HepG2 (cell line): ENCODE measurements around the gene TMEM165. TPM values are rescaled to one million over a fixed set of nuclear protein-coding genes. Genes with fewer than 3 reads are reported as not detected.
A peak's percentile ranks its signal among the peaks of the same experiment; 100 is the strongest.

Experiments
- DNMT1 ChIP-seq: sonication (generic); formaldehyde crosslinking; IDR thresholded peaks from 2 replicates; pipeline ENCODE4 v1.5.1; 2020; ENCODE audit warnings: mild to moderate bottlenecking, missing genetic modification reagents
- HNF4G ChIP-seq, 2 experiments: sonication (generic) in 1 of 2; formaldehyde crosslinking in 1 of 2; IDR thresholded peaks; 2 replicates each; pipeline versions ENCODE4 v1.4.0 to v1.6.1; 2011 to 2020; ENCODE audit warnings: borderline replicate concordance in 2 of 2, low read depth in 2 of 2, mild to moderate bottlenecking in 2 of 2, low read length in 1 of 2, missing genetic modification reagents in 1 of 2, moderate library complexity in 1 of 2
- HOXD1 ChIP-seq: sonication (generic); formaldehyde crosslinking; IDR thresholded peaks from 2 replicates; pipeline ENCODE4 v1.5.0; 2020; ENCODE audit warnings: missing genetic modification reagents
- NR2F2 ChIP-seq: IDR thresholded peaks from 2 replicates; pipeline ENCODE4 v1.6.1; 2012; ENCODE audit warnings: low read depth, inconsistent platforms, borderline replicate concordance
- PHF5A ChIP-seq: IDR thresholded peaks from one replicate; pipeline ENCODE4 v1.6.1; 2018; ENCODE audit warnings: low read depth, missing genetic modification reagents; ENCODE audit not compliant: unreplicated experiment
- REPIN1 ChIP-seq: sonication (generic); formaldehyde crosslinking; IDR thresholded peaks from 2 replicates; pipeline ENCODE4 v1.8.0; 2022; ENCODE audit warnings: missing genetic modification reagents, low read depth, mild to moderate bottlenecking, borderline replicate concordance
- RFXANK ChIP-seq: IDR thresholded peaks from 2 replicates; pipeline ENCODE4 v1.6.1; 2016
- SP1 ChIP-seq, 2 experiments: fragments of 450-650 bp in 1 of 2; sonication (generic) in 1 of 2; formaldehyde crosslinking in 1 of 2; IDR thresholded peaks; 2 replicates each; pipeline versions ENCODE4 v1.4.0 to v1.6.1; 2016 to 2020; ENCODE audit warnings: missing genetic modification reagents in 1 of 2
- ZC3H4 ChIP-seq: sonication (generic); formaldehyde crosslinking; IDR thresholded peaks from 2 replicates; pipeline ENCODE4 v1.4.0; 2020; ENCODE audit warnings: missing genetic modification reagents, borderline replicate concordance
- ZMYM3 ChIP-seq: sonication (generic); formaldehyde crosslinking; IDR thresholded peaks from 2 replicates; pipeline ENCODE4 v1.5.1; 2020; ENCODE audit warnings: mild to moderate bottlenecking, missing genetic modification reagents
- ZNF251 ChIP-seq: sonication (generic); formaldehyde crosslinking; IDR thresholded peaks from 2 replicates; pipeline ENCODE4 v1.9.0; 2021; ENCODE audit warnings: mild to moderate bottlenecking, missing genetic modification reagents
- ZNF451 ChIP-seq: sonication (generic); formaldehyde crosslinking; IDR thresholded peaks from 2 replicates; pipeline ENCODE4 v1.5.0; 2020; ENCODE audit warnings: mild to moderate bottlenecking, missing genetic modification reagents
- ZNF614 ChIP-seq: IDR thresholded peaks from 2 replicates; pipeline ENCODE4 v1.6.1; 2018; ENCODE audit warnings: missing biosample characterization, missing genetic modification reagents, inconsistent platforms, borderline replicate concordance
- ZNF772 ChIP-seq: sonication (generic); formaldehyde crosslinking; IDR thresholded peaks from 2 replicates; pipeline ENCODE4 v1.5.0; 2020; ENCODE audit warnings: mild to moderate bottlenecking, missing genetic modification reagents
- polyA plus RNA-seq, 8 experiments: library from polyadenylated mRNA; depleted of rRNA in 3 of 8; stranded (reverse) in 7 of 8; unstranded in 1 of 8; fragments of >200 nt; fragmentation: Illumina TruSeq in 4 of 8; extraction: Trizol in 4 of 8; gene quantifications; 2 replicates each; pipeline versions ENCODE4 v1.2.1 to v1.2.3, GENCODE V29; 2011 to 2016; ENCODE audit warnings: low read depth in 4 of 8, missing spikeins in 1 of 8, mixed read lengths in 1 of 8; ENCODE audit not compliant: insufficient read depth in 1 of 8
- total RNA-seq, 5 experiments: library from RNA; depleted of rRNA; stranded (reverse); fragments of >200 nt; fragmentation: Illumina TruSeq; extraction: Trizol; gene quantifications; 2 replicates each; pipeline ENCODE4 v1.2.3, GENCODE V29; 2016; ENCODE audit warnings: low read depth in 1 of 5
- TF ChIP-seq, protein P1 (sequence below), 2 experiments: IDR thresholded peaks; 2 replicates each; pipeline ENCODE4 v1.6.1; 2011 to 2012; ENCODE audit warnings: low read length in 2 of 2, borderline replicate concordance in 1 of 2, low read depth in 1 of 2, mild to moderate bottlenecking in 1 of 2, moderate library complexity in 1 of 2
- TF ChIP-seq, protein P2 (sequence below): sonication (generic); formaldehyde crosslinking; IDR thresholded peaks from 2 replicates; pipeline ENCODE4 v1.5.0; 2020; ENCODE audit warnings: missing genetic modification reagents
- TF ChIP-seq, protein P3 (sequence below): sonication (generic); formaldehyde crosslinking; IDR thresholded peaks from 2 replicates; pipeline ENCODE4 v1.4.0; 2020; ENCODE audit warnings: missing genetic modification reagents

TMEM165 gene
- total and polyA plus RNA-seq, 2 of the 13 experiments (the other 11 are each of a cell fraction or from before 2014, with no cell fraction given), result 54.6 to 103 TPM

DNA sequence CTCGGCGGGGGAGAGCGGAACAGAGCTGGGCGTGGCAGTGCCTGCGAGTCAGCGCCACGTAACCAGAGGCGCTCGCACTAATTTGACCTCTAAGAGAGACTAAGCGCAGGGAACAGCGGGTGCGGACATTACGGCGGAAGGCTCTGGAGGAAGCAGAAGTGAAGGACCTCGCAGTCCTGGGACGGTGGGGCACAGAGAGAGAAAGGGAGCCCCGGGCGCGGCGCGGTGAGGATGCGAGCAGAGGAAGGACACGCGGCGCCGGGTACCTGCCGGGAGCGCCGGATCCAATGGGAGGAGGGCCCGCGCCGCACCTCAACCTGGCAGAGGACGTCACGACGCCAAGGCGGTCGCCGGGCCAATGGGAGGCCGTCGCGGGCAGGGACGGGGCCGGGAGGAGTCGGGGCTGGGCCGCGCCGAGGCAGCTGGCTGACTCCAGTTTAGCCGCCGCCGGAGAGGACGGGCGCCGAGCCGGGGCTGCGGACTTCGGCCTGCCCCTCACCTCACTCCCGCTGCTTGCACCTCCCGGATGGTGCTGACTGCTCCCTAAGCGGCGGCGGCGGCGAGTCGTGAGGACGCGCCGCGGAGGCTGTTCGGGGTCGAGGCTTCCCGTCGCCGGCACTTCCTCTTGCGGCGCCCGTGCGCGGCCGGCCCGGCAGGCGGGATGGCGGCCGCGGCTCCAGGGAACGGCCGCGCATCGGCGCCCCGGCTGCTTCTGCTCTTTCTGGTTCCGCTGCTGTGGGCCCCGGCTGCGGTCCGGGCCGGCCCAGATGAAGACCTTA lies at the start of gene TMEM165 (continued):
- TF ChIP-seq, protein P1, sequence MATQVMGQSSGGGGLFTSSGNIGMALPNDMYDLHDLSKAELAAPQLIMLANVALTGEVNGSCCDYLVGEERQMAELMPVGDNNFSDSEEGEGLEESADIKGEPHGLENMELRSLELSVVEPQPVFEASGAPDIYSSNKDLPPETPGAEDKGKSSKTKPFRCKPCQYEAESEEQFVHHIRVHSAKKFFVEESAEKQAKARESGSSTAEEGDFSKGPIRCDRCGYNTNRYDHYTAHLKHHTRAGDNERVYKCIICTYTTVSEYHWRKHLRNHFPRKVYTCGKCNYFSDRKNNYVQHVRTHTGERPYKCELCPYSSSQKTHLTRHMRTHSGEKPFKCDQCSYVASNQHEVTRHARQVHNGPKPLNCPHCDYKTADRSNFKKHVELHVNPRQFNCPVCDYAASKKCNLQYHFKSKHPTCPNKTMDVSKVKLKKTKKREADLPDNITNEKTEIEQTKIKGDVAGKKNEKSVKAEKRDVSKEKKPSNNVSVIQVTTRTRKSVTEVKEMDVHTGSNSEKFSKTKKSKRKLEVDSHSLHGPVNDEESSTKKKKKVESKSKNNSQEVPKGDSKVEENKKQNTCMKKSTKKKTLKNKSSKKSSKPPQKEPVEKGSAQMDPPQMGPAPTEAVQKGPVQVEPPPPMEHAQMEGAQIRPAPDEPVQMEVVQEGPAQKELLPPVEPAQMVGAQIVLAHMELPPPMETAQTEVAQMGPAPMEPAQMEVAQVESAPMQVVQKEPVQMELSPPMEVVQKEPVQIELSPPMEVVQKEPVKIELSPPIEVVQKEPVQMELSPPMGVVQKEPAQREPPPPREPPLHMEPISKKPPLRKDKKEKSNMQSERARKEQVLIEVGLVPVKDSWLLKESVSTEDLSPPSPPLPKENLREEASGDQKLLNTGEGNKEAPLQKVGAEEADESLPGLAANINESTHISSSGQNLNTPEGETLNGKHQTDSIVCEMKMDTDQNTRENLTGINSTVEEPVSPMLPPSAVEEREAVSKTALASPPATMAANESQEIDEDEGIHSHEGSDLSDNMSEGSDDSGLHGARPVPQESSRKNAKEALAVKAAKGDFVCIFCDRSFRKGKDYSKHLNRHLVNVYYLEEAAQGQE (IDR thresholded peaks at IDR 0.05; ENCODE audit: borderline replicate concordance in 1 of 2, low read depth in 1 of 2, low read length in 2 of 2), result peak in 1 of 2 experiments; percentile 60; a peak in 1 of 4 replicates
- TF ChIP-seq RFXANK (CRISPR knock-in tag) (no peak), ZNF614 (CRISPR knock-in tag) (no peak; the same call in 1 of the 2 replicates), HOXD1 (peak; percentile 27; the same call in 1 of the 2 replicates), ZMYM3 (no peak), ZNF251 (no peak), SP1 (IDR thresholded peaks at IDR 0.05) (no peak), SP1 (CRISPR knock-in tag; IDR thresholded peaks at IDR 0.05) (no peak; the same call in 1 of the 2 replicates), REPIN1 (CRISPR knock-in tag) (peak; percentile 59; the same call in 1 of the 2 replicates), ZNF451 (CRISPR knock-in tag) (0 out of 2 replicates have a peak, but pooled peaks have one; percentile 62), NR2F2 (no peak), HNF4G (IDR thresholded peaks at IDR 0.05; ENCODE audit: borderline replicate concordance, low read depth, low read length) (no peak), HNF4G (CRISPR knock-in tag; IDR thresholded peaks at IDR 0.05; ENCODE audit: borderline replicate concordance, low read depth) (no peak; the same call in 1 of the 2 replicates), ZC3H4 (CRISPR knock-in tag) (no peak), PHF5A (CRISPR knock-in tag) (no peak), DNMT1 (CRISPR knock-in tag) (no peak), ZNF772 (no peak)
- TF ChIP-seq, protein P2, sequence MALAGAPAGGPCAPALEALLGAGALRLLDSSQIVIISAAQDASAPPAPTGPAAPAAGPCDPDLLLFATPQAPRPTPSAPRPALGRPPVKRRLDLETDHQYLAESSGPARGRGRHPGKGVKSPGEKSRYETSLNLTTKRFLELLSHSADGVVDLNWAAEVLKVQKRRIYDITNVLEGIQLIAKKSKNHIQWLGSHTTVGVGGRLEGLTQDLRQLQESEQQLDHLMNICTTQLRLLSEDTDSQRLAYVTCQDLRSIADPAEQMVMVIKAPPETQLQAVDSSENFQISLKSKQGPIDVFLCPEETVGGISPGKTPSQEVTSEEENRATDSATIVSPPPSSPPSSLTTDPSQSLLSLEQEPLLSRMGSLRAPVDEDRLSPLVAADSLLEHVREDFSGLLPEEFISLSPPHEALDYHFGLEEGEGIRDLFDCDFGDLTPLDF (CRISPR knock-in tag), result no peak; the same call in 1 of the 2 replicates
- TF ChIP-seq, protein P3, sequence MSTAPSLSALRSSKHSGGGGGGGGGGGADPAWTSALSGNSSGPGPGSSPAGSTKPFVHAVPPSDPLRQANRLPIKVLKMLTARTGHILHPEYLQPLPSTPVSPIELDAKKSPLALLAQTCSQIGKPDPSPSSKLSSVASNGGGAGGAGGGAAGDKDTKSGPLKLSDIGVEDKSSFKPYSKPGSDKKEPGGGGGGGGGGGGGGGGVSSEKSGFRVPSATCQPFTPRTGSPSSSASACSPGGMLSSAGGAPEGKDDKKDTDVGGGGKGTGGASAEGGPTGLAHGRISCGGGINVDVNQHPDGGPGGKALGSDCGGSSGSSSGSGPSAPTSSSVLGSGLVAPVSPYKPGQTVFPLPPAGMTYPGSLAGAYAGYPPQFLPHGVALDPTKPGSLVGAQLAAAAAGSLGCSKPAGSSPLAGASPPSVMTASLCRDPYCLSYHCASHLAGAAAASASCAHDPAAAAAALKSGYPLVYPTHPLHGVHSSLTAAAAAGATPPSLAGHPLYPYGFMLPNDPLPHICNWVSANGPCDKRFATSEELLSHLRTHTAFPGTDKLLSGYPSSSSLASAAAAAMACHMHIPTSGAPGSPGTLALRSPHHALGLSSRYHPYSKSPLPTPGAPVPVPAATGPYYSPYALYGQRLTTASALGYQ (CRISPR knock-in tag), result no peak
